ENCODE measurements around the gene IGFL4. TPM values are rescaled to one million over a fixed set of nuclear protein-coding genes. Genes with fewer than 3 reads are reported as not detected.

Gene IGFL4
- total RNA-seq, 1 experiment from 2014 or later = not detected

GRCh38 chr19:46023311-46023779 is 17.5 kb downstream of the IGFL4 start:
- H3K36me3 ChIP-seq (ENCODE audit: low read depth, low read length) = no peaks in the 10 kb centered on the region
- ChIA-PET POLR2A (ENCODE audit: unreplicated experiment) (no interaction called here), CTCF (no interaction called here)
- no peak overlapping the region for H3K9ac ChIP-seq (ENCODE audit: low read length)
- intact Hi-C loops (cut with micrococcal nuclease) = no loop called here
- H4K20me1 ChIP-seq (ENCODE audit: low read length) = no peaks in the 10 kb centered on the region
- DNase-seq (no peak), ATAC-seq (no peak)
- no peak overlapping the region for H3K4me3 ChIP-seq (ENCODE audit: low read length)
- no peaks in the 10 kb centered on the region for H3K9me3 ChIP-seq (ENCODE audit: low read length)
- no peaks in the 10 kb centered on the region for H3K4me1 ChIP-seq (ENCODE audit: insufficient read depth, low read length)
- H3K79me2 ChIP-seq (ENCODE audit: low read length) = no peaks in the 10 kb centered on the region
- no peak overlapping the region for H3K27ac ChIP-seq (ENCODE audit: low read length)
- no TSS peak for BruUV-seq (replicated peaks)
- H3F3A ChIP-seq (ENCODE audit: low read length, unreplicated experiment) = no peaks in the 10 kb centered on the region
- H3K9me2 ChIP-seq (replicated peaks; ENCODE audit: low read length) = no peaks in the 10 kb centered on the region
- TF ChIP-seq EZH2phosphoT487 (IDR thresholded peaks at IDR 0.05; ENCODE audit: borderline replicate concordance, low read length) (no peak), EZH2 (IDR thresholded peaks at IDR 0.05; ENCODE audit: low read length, unreplicated experiment) (no peak), CTCF (conservative IDR thresholded peaks at IDR 0.05; ENCODE audit: low read depth, low read length) (no peak)
- H3K4me2 ChIP-seq (ENCODE audit: low read length) = no peak overlapping the region
- no peaks in the 10 kb centered on the region for H3K27me3 ChIP-seq (ENCODE audit: low read length)
- H2AFZ ChIP-seq (ENCODE audit: low read length) = no peak overlapping the region

- ATAC-seq = no peak
- intact Hi-C loops (cut with micrococcal nuclease) = no loop called here
- H3K27ac ChIP-seq (ENCODE audit: low read length) = no peak within 1 kb of the TSS
- no peak within 1 kb of the TSS for H2AFZ ChIP-seq (ENCODE audit: low read length)
- no peaks in the 10 kb centered on the region for H4K20me1 ChIP-seq (ENCODE audit: low read length)
- H3F3A ChIP-seq (ENCODE audit: low read length, unreplicated experiment) = no peaks in the 10 kb centered on the region
- CTCF ChIA-PET = no interaction called here
- TF ChIP-seq EZH2 (IDR thresholded peaks at IDR 0.05; ENCODE audit: low read length, unreplicated experiment) = no peak
- no peak for TF ChIP-seq CTCF (conservative IDR thresholded peaks at IDR 0.05; ENCODE audit: low read depth, low read length)
- no peak for TF ChIP-seq EZH2phosphoT487 (IDR thresholded peaks at IDR 0.05; ENCODE audit: borderline replicate concordance, low read length)
- H3K27me3 ChIP-seq (ENCODE audit: low read length) = no peaks in the 10 kb centered on the region
- no peak within 1 kb of the TSS for H3K4me3 ChIP-seq (ENCODE audit: low read length)
- H3K36me3 ChIP-seq (ENCODE audit: low read depth, low read length) = no peaks in the 10 kb centered on the region
- H3K4me2 ChIP-seq (ENCODE audit: low read length) = no peak within 1 kb of the TSS
- POLR2A ChIA-PET (ENCODE audit: unreplicated experiment) = no interaction called here
- no TSS peak for BruUV-seq (replicated peaks)
- no peaks in the 10 kb centered on the region for H3K79me2 ChIP-seq (ENCODE audit: low read length)
- H3K4me1 ChIP-seq (ENCODE audit: insufficient read depth, low read length) = no peaks in the 10 kb centered on the region
- H3K9me2 ChIP-seq (replicated peaks; ENCODE audit: low read length) = no peaks in the 10 kb centered on the region
- H3K9ac ChIP-seq (ENCODE audit: low read length) = no peak within 1 kb of the TSS
- no peak for DNase-seq
- no peaks in the 10 kb centered on the region for H3K9me3 ChIP-seq (ENCODE audit: low read length)
Observed at GRCh38 chr19:46022431-46023310, 18.1 kb downstream of the IGFL4 start, which contains the start of gene PGLYRP1. PGLYRP1 (minus strand) TSS chr19:46023053; CDS start chr19:46023021, 32 bp downstream.

GRCh38 chr19:46022061-46022430 is 18.8 kb downstream of the IGFL4 start:
- Histone ChIP-seq H3K9me3 (ENCODE audit: low read length) (no peaks in the 10 kb centered on the region), H3F3A (ENCODE audit: low read length, unreplicated experiment) (no peaks in the 10 kb centered on the region), H3K27ac (ENCODE audit: low read length) (no peak overlapping the region), H3K9ac (ENCODE audit: low read length) (no peak overlapping the region), H2AFZ (ENCODE audit: low read length) (no peak overlapping the region), H4K20me1 (ENCODE audit: low read length) (no peaks in the 10 kb centered on the region), H3K4me3 (ENCODE audit: low read length) (no peak overlapping the region), H3K79me2 (ENCODE audit: low read length) (no peaks in the 10 kb centered on the region), H3K36me3 (ENCODE audit: low read depth, low read length) (no peaks in the 10 kb centered on the region), H3K9me2 (replicated peaks; ENCODE audit: low read length) (no peaks in the 10 kb centered on the region), H3K4me1 (ENCODE audit: insufficient read depth, low read length) (no peaks in the 10 kb centered on the region), H3K27me3 (ENCODE audit: low read length) (no peaks in the 10 kb centered on the region), H3K4me2 (ENCODE audit: low read length) (no peak overlapping the region)
- ChIA-PET POLR2A (ENCODE audit: unreplicated experiment) (no interaction called here), CTCF (no interaction called here)
- TF ChIP-seq EZH2phosphoT487 (IDR thresholded peaks at IDR 0.05; ENCODE audit: borderline replicate concordance, low read length) (no peak), EZH2 (IDR thresholded peaks at IDR 0.05; ENCODE audit: low read length, unreplicated experiment) (no peak), CTCF (conservative IDR thresholded peaks at IDR 0.05; ENCODE audit: low read depth, low read length) (no peak)
- ATAC-seq (no peak), DNase-seq (no peak)
- intact Hi-C loops (cut with micrococcal nuclease) = no loop called here
- BruUV-seq (replicated peaks) = no TSS peak
